Left lung (tissue), 10 donors: ENCODE results near the gene SECTM1. TPM values are rescaled to one million over a fixed set of nuclear protein-coding genes. Genes with fewer than 3 reads are reported as not detected.
A peak's percentile ranks its signal among the peaks of the same experiment; 100 is the strongest.

ENCODE experiments used
- ATAC-seq: fragments of 200-7000 bp; cut with Tn5 transposase; one replicate; pipeline ENCODE4 v1.9.1; 2020; ENCODE audit warnings: moderate library complexity
- DNase-seq, 4 donors: peaks; one replicate each; pipeline ENCODE4 v3.0.0-alpha.2; 2013 to 2020
- H3K27ac ChIP-seq, 2 donors: fragments of 200-600 bp; sonication (generic) in 1 of 2; one replicate each; pipeline versions ENCODE4 v1.5.0 to v1.8.0; 2020 to 2021
- H3K27me3 ChIP-seq, 2 donors: fragments of 200-600 bp; sonication (generic) in 1 of 2; one replicate each; pipeline versions ENCODE4 v1.5.0 to v1.8.0; 2020 to 2021
- H3K36me3 ChIP-seq, 2 donors: fragments of 200-600 bp; sonication (generic) in 1 of 2; one replicate each; pipeline versions ENCODE4 v1.5.0 to v1.8.0; 2020 to 2021
- H3K4me1 ChIP-seq, 2 donors: fragments of 200-600 bp; one replicate each; pipeline ENCODE4 v1.8.0; 2021
- H3K4me3 ChIP-seq, 2 donors: fragments of 200-600 bp; sonication (generic) in 1 of 2; one replicate each; pipeline versions ENCODE4 v1.5.0 to v1.8.0; 2020 to 2021; ENCODE audit warnings: mild to moderate bottlenecking in 1 of 2
- H3K9me3 ChIP-seq, 2 donors: fragments of 200-600 bp; sonication (generic) in 1 of 2; one replicate each; pipeline versions ENCODE4 v1.5.0 to v1.8.0; 2020 to 2021
- intact Hi-C, 2 donors: fragments of 100-400 bp; cut with DNase I; formaldehyde crosslinking; loops; one replicate each; pipeline versions ENCODE4 v1.11.2 to v1.14.2; 2022
- polyA plus RNA-seq, 6 donors: library from polyadenylated mRNA; unstranded; fragments of 120-200 nt; gene quantifications; one replicate each; pipeline ENCODE4 v1.2.1, GENCODE V29; 2013; ENCODE audit not compliant: insufficient read length in 6 of 6
- total RNA-seq, 2 donors: library from RNA; stranded (reverse); fragmentation: NEBNext Ultra II Directional; extraction: Animal tissue kit (Norgen Biotek cat#: 25700); gene quantifications; one replicate each; pipeline ENCODE4 v1.2.1, GENCODE V29; 2021
- TF ChIP-seq, protein P1 (sequence below), 2 donors: fragments of 200-600 bp; sonication (generic) in 1 of 2; IDR thresholded peaks; one replicate each; pipeline versions ENCODE4 v1.5.0 to v1.8.0; 2021; ENCODE audit warnings: antibody characterized with exemption in 2 of 2
- donor health status: DM: no; HTN: yes; CAD: no.
- donor health status: DM: no; HTN: no; CAD: no.

Gene SECTM1
- total and polyA plus RNA-seq, 8 donors = 1.9 to 36.8 (median 2.7) TPM

- Histone ChIP-seq H3K36me3 (no peaks in the 10 kb centered on the region), H3K27me3 (no peaks in the 10 kb centered on the region), H3K4me1 (peaks cover 0 to 43% of the 10 kb centered on the region in 2 donors), H3K9me3 (no peaks in the 10 kb centered on the region), H3K27ac (peak overlapping the region; percentile 37 to 70), H3K4me3 (no peak overlapping the region)
- intact Hi-C loops = no loop called here
- DNase-seq (peak in 2 of 4 donors; percentile 88 to 89), ATAC-seq (peak; percentile 60)
- TF ChIP-seq, protein P1, sequence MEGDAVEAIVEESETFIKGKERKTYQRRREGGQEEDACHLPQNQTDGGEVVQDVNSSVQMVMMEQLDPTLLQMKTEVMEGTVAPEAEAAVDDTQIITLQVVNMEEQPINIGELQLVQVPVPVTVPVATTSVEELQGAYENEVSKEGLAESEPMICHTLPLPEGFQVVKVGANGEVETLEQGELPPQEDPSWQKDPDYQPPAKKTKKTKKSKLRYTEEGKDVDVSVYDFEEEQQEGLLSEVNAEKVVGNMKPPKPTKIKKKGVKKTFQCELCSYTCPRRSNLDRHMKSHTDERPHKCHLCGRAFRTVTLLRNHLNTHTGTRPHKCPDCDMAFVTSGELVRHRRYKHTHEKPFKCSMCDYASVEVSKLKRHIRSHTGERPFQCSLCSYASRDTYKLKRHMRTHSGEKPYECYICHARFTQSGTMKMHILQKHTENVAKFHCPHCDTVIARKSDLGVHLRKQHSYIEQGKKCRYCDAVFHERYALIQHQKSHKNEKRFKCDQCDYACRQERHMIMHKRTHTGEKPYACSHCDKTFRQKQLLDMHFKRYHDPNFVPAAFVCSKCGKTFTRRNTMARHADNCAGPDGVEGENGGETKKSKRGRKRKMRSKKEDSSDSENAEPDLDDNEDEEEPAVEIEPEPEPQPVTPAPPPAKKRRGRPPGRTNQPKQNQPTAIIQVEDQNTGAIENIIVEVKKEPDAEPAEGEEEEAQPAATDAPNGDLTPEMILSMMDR (IDR thresholded peaks at IDR 0.05) = no peak
Observed at GRCh38 chr17:82287868-82288801, 45.4 kb downstream of the SECTM1 start.

GRCh38 chr17:82287013-82287867 lies 46.3 kb downstream of the SECTM1 start:
- H3K36me3 ChIP-seq = no peaks in the 10 kb centered on the region
- peak overlapping the region; percentile 37 to 70 for H3K27ac ChIP-seq
- peaks cover 0 to 52% of the 10 kb centered on the region in 2 donors for H3K4me1 ChIP-seq
- H3K9me3 ChIP-seq = no peaks in the 10 kb centered on the region
- H3K27me3 ChIP-seq = no peaks in the 10 kb centered on the region
- ATAC-seq (no peak), DNase-seq (peak in 1 of 4 donors; percentile 19)
- H3K4me3 ChIP-seq = no peak overlapping the region
- intact Hi-C loops = no loop called here
- TF ChIP-seq, protein P1 (IDR thresholded peaks at IDR 0.05) = no peak

- Histone ChIP-seq H3K27ac (no peak overlapping the region), H3K36me3 (no peaks in the 10 kb centered on the region), H3K4me1 (peaks cover 0 to 52% of the 10 kb centered on the region in 2 donors), H3K4me3 (no peak overlapping the region), H3K9me3 (no peaks in the 10 kb centered on the region), H3K27me3 (no peaks in the 10 kb centered on the region)
- DNase-seq = no peak
- TF ChIP-seq, protein P1 (IDR thresholded peaks at IDR 0.05) = no peak
- no peak for ATAC-seq
- intact Hi-C loops = no loop called here
Observed at GRCh38 chr17:82285141-82285540, 48.4 kb downstream of the SECTM1 start.

DNA sequence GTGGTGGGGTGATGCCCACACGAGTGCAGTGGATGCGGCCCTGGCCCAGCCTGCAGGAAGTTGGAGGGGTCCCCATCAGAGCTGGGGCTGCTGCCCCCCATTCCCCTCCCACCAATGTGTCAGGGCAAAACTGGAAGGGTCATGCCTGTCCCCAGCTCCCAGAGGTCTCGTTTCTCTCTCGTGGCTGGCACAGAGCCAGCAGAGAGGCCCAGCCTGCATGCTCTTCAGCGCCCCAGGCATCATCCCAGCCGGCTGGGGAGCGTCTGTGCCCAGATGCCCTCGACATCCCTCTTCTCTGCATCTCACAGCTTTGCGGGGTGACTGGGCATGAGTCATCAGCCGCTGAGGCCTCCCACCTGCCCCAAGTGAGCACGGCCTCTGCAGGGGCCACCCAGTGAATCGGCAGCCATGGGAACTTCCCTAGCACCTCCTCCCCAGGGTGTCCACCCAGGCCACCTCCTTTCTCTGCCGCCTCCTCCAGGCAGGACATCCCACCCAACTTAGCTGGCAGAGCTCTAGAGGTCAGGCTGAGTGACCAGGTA lies 50.3 kb downstream of the SECTM1 start:
- no peaks in the 10 kb centered on the region for H3K36me3 ChIP-seq
- no peak overlapping the region for H3K4me3 ChIP-seq
- no peaks in the 10 kb centered on the region for H3K27me3 ChIP-seq
- H3K4me1 ChIP-seq = peaks cover 0 to 49% of the 10 kb centered on the region in 2 donors
- no peak for ATAC-seq
- TF ChIP-seq, protein P1 (IDR thresholded peaks at IDR 0.05) = no peak
- H3K27ac ChIP-seq = no peak overlapping the region
- intact Hi-C loops = no loop called here
- DNase-seq = peak in 1 of 4 donors; percentile 65
- no peaks in the 10 kb centered on the region for H3K9me3 ChIP-seq
